ENCODE results near the gene PYURF. TPM values are rescaled to one million over a fixed set of nuclear protein-coding genes. Genes with fewer than 3 reads are reported as not detected.

The PYURF gene
- total and polyA plus RNA-seq, 10 of the 15 experiments (the other 5 are each of a cell fraction or from before 2014, with no cell fraction given), result 16.7 to 181 (median 79.6) TPM

GRCh38 chr4:88527787-88528186, 4.2 kb upstream of the PYURF start (continued):
- no peak for TF ChIP-seq STAT1 (conservative IDR thresholded peaks at IDR 0.05)
- peak; percentile 41; the same call in 1 of the 2 replicates for TF ChIP-seq CREB1 (IDR thresholded peaks at IDR 0.05; ENCODE audit: low read depth)
- TF ChIP-seq ZBED1 (IDR thresholded peaks at IDR 0.05; ENCODE audit: borderline replicate concordance), result no peak
- TF ChIP-seq, protein P1, sequence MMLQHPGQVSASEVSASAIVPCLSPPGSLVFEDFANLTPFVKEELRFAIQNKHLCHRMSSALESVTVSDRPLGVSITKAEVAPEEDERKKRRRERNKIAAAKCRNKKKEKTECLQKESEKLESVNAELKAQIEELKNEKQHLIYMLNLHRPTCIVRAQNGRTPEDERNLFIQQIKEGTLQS (IDR thresholded peaks at IDR 0.05; ENCODE audit: borderline replicate concordance, extremely low read depth, low read depth, low read length), result no peak
- 0 out of 2 replicates have a peak, but pooled peaks have one; percentile 30 for TF ChIP-seq PAX5 (IDR thresholded peaks at IDR 0.05; ENCODE audit: borderline replicate concordance, low read depth, low read length)
- TF ChIP-seq CBFB (IDR thresholded peaks at IDR 0.05; ENCODE audit: low read depth), result no peak

DNA sequence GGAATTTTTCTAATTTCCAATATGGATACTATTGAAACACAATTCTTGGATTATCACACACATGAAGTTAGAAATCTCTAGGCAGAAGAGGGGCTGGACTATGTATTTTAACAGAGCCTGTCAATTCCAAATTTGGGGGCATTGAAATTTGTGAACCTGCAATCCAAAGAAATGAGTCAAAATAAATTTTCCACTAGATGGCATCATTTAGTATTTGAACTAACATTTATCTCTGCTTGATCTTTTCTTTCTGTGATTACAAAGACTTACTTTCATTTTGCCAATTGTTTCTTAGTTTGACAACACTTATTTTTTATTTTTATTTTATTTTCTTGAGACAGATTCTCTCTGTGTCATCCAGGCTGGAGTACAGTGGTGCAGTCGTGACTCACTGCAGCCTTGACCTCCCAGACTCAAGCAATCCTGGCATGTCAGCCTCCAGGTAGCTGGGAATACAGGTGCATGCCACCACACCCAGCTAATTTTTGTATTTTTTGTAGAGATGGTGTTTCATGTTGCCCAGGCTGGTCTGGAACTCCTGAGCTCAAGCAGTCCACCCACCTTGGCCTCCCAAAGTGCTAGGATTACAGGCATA, 2.7 kb upstream of the PYURF start:
- Histone ChIP-seq H3K9me3 (replicated peaks; ENCODE audit: control insufficient read depth, insufficient read depth, low read length) (no peaks in the 10 kb centered on the region), H3K27me3 (replicated peaks in 1 of 2; ENCODE audit: control insufficient read depth in 2 of 2, insufficient read depth in 2 of 2, low read length in 1 of 2) (no peaks in the 10 kb centered on the region), H3K9ac (ENCODE audit: control insufficient read depth, insufficient read depth, low read length) (no peak overlapping the region), H3K4me2 (ENCODE audit: control insufficient read depth, insufficient read depth) (no peak overlapping the region), H3K4me1 (ENCODE audit: control insufficient read depth, insufficient read depth, low read length) (peaks cover 31% of the 10 kb centered on the region), H4K20me1 (ENCODE audit: control insufficient read depth, insufficient read depth) (no peaks in the 10 kb centered on the region), H3K4me3 (no peak overlapping the region), H3K79me2 (ENCODE audit: control insufficient read depth, insufficient read depth, low read length) (peaks cover 29% of the 10 kb centered on the region), H3K27ac (ENCODE audit: control insufficient read depth, insufficient read depth) (no peak overlapping the region), H2AFZ (ENCODE audit: control insufficient read depth, low read depth, low read length) (no peak overlapping the region; the same call in 1 of the 2 replicates), H3K36me3 (ENCODE audit: control insufficient read depth in 2 of 2, insufficient read depth in 2 of 2, low read length in 1 of 2) (peaks cover 0 to 3% of the 10 kb centered on the region in 2 experiments; a peak in 1 of 4 replicates)
- ChIA-PET POLR2A (no interaction called here), CTCF (interaction anchor here (0.6 to 5.5 kb wide), 25 partner anchors 11 to 1135 kb away, joined by 3 to 47 read pairs (median 4); partner anchors contain the start of gene HSD17B11), RAD21 (ENCODE audit: unreplicated experiment) (interaction anchor here (0.7 to 4.3 kb wide), 9 partner anchors 10 to 497 kb away, joined by 3 to 26 read pairs (median 6); no protein-coding TSS in a partner anchor), SMC1A (ENCODE audit: uncharacterized antibody, unreplicated experiment) (interaction anchor here (0.8 to 4.2 kb wide), 16 partner anchors 11 to 497 kb away, joined by 3 to 25 read pairs (median 4); no protein-coding TSS in a partner anchor)
- TF ChIP-seq ZBTB11 (CRISPR knock-in tag; IDR thresholded peaks at IDR 0.05) (no peak), SMC3 (IDR thresholded peaks at IDR 0.05; ENCODE audit: borderline replicate concordance, low read length) (peak; percentile 34; the same call in 1 of the 2 replicates), RAD21 (IDR thresholded peaks at IDR 0.05; ENCODE audit: insufficient read depth, low read depth, low read length) (0 out of 2 replicates have a peak, but pooled peaks have one; percentile 21)
- TF ChIP-seq, protein P2, sequence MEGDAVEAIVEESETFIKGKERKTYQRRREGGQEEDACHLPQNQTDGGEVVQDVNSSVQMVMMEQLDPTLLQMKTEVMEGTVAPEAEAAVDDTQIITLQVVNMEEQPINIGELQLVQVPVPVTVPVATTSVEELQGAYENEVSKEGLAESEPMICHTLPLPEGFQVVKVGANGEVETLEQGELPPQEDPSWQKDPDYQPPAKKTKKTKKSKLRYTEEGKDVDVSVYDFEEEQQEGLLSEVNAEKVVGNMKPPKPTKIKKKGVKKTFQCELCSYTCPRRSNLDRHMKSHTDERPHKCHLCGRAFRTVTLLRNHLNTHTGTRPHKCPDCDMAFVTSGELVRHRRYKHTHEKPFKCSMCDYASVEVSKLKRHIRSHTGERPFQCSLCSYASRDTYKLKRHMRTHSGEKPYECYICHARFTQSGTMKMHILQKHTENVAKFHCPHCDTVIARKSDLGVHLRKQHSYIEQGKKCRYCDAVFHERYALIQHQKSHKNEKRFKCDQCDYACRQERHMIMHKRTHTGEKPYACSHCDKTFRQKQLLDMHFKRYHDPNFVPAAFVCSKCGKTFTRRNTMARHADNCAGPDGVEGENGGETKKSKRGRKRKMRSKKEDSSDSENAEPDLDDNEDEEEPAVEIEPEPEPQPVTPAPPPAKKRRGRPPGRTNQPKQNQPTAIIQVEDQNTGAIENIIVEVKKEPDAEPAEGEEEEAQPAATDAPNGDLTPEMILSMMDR (IDR thresholded peaks at IDR 0.05 in 2 of 3, conservative IDR thresholded peaks at IDR 0.05 in 1 of 3; ENCODE audit: control insufficient read depth in 2 of 3, extremely low read depth in 1 of 3, insufficient read depth in 1 of 3, low read depth in 3 of 3, low read length in 3 of 3), result peak in 2 of 3 experiments; percentile 10 to 41; a peak in 2 of 6 replicates
- DNase-seq (ENCODE audit: low read depth, low spot score) (no peak), ATAC-seq (no peak), FAIRE-seq (peak; percentile 78)
- no TSS peak for BruUV-seq (replicated peaks)
- in situ Hi-C loops (cut with MboI), result loop anchor here (5.0 kb wide), 1 partner anchor 496 kb away; no protein-coding TSS in a partner anchor
- intact Hi-C loops (cut with micrococcal nuclease; ENCODE audit: unreplicated experiment), result loop anchor here (10.0 kb wide), 1 partner anchor 588 kb away; the partner anchor contains the start of gene TIGD2
- WGBS (ENCODE audit: insufficient coverage, insufficient replicate concordance, low lambda C conversion rate, missing lambda C conversion rate), result 95% methylated on average over 1 of the region's 1 CpG
